Cardiac muscle cell (in vitro differentiated cells and primary cell): Measurements from ENCODE around the gene ZBTB40. TPM values are rescaled to one million over a fixed set of nuclear protein-coding genes. Genes with fewer than 3 reads are reported as not detected.

ENCODE experiments used
- DNase-seq, 2 donors: peaks; one replicate each; pipeline versions ENCODE4 v3.0.0 to v3.0.0-alpha.2; 2010 to 2017; ENCODE audit warnings: low read depth in 1 of 2, low spot score in 1 of 2
- H3K27ac ChIP-seq: fragments of 200-600 bp; sonication (generic); 2 replicates; pipeline ENCODE4 v1.5.1; 2016
- H3K27me3 ChIP-seq: fragments of 200-600 bp; sonication (generic); 2 replicates; pipeline ENCODE4 v1.6.0; 2016; ENCODE audit warnings: control low read depth
- H3K36me3 ChIP-seq: fragments of 200-600 bp; sonication (generic); 2 replicates; pipeline ENCODE4 v1.5.1; 2016; ENCODE audit warnings: control low read depth
- H3K4me1 ChIP-seq: fragments of 200-600 bp; sonication (generic); 2 replicates; pipeline ENCODE4 v1.8.1; 2017; ENCODE audit warnings: low read depth, mild to moderate bottlenecking, mixed run types
- H3K4me3 ChIP-seq: fragments of 200-600 bp; sonication (generic); 2 replicates; pipeline ENCODE4 v1.5.1; 2016; ENCODE audit warnings: mild to moderate bottlenecking
- H3K9me3 ChIP-seq: fragments of 200-600 bp; sonication (generic); 2 replicates; pipeline ENCODE4 v1.5.1; 2017; ENCODE audit warnings: low read depth, mild to moderate bottlenecking, control low read depth
- CTCF ChIP-seq: IDR thresholded peaks from 2 replicates; pipeline ENCODE4 v1.5.1; 2012; ENCODE audit warnings: low read depth, mild to moderate bottlenecking, low read length
- polyA plus RNA-seq: library from polyadenylated mRNA; unstranded; fragments of >200 nt; fragmentation: Nextera tagmentation; extraction: Ambion mirVana; gene quantifications from 2 replicates; pipeline ENCODE4 v1.2.1, GENCODE V29; 2016
- total RNA-seq: library from RNA; depleted of rRNA; stranded (reverse); fragments of >200 nt; gene quantifications from 2 replicates; pipeline ENCODE4 v1.2.3, GENCODE V29; 2016

The ZBTB40 gene
- total and polyA plus RNA-seq, 2 experiments from 2014 or later = 8.3 to 18.1 TPM

GRCh38 chr1:22457836-22458235, 6.2 kb downstream of the ZBTB40 start:
- no peak for DNase-seq
- no peaks in the 10 kb centered on the region for H3K36me3 ChIP-seq
- H3K27me3 ChIP-seq = no peaks in the 10 kb centered on the region
- no peaks in the 10 kb centered on the region for H3K9me3 ChIP-seq
- no peak for TF ChIP-seq CTCF
- H3K27ac ChIP-seq = no peak overlapping the region
- H3K4me3 ChIP-seq = no peak overlapping the region
- H3K4me1 ChIP-seq = peaks cover 20% of the 10 kb centered on the region

DNA sequence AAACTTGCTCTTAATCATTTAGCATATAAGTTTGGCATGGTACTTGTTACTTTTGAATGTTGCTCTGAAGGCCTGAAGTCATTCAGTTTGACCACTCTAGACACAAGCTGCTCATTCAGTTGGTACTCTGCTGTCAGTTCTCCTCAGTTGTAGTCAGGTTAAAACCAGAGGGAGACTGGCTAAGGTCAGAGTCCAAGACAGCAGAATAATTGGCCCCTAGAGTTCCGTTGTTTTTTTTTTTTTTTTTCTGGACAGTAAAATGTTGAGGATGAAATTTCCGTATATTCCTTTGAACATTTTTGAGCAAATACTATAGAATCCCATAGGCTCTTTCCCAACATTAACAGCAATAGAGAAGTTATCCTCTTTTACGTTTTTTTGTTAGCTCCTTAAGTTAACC, 9.4 kb downstream of the ZBTB40 start:
- TF ChIP-seq CTCF = no peak
- Histone ChIP-seq H3K27ac (no peak overlapping the region), H3K4me1 (no peaks in the 10 kb centered on the region), H3K27me3 (no peaks in the 10 kb centered on the region), H3K9me3 (no peaks in the 10 kb centered on the region), H3K4me3 (no peak overlapping the region), H3K36me3 (no peaks in the 10 kb centered on the region)
- DNase-seq = no peak

- Histone ChIP-seq H3K36me3 (no peaks in the 10 kb centered on the region), H3K27ac (no peak overlapping the region), H3K4me1 (no peaks in the 10 kb centered on the region), H3K27me3 (no peaks in the 10 kb centered on the region), H3K4me3 (no peak overlapping the region), H3K9me3 (no peaks in the 10 kb centered on the region)
- no peak for TF ChIP-seq CTCF
- no peak for DNase-seq
These were observed 10.3 kb downstream of the ZBTB40 start for GRCh38 chr1:22461678-22462527.

DNA sequence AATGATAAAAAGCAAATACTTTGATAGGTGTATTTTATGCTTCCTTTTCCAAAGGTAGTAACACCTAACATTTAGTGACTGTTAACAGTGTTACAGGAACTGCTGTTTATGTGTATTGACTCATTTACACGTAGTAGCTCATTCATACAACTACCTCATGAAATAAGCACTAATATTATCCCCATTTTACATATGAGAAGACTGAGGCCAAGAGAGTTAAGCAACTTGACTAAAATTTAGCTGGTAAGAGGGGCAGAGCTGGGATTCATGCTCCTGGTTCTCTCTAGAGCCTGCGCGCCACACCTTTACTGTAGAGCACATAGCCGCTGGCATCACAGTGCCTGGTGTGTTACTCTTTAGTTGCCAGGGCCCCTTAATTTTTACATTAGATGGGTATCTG, 11.3 kb downstream of the ZBTB40 start:
- DNase-seq = no peak
- no peak for TF ChIP-seq CTCF
- Histone ChIP-seq H3K4me1 (no peaks in the 10 kb centered on the region), H3K27me3 (no peaks in the 10 kb centered on the region), H3K36me3 (no peaks in the 10 kb centered on the region), H3K27ac (no peak overlapping the region), H3K4me3 (no peak overlapping the region), H3K9me3 (no peaks in the 10 kb centered on the region)

DNA sequence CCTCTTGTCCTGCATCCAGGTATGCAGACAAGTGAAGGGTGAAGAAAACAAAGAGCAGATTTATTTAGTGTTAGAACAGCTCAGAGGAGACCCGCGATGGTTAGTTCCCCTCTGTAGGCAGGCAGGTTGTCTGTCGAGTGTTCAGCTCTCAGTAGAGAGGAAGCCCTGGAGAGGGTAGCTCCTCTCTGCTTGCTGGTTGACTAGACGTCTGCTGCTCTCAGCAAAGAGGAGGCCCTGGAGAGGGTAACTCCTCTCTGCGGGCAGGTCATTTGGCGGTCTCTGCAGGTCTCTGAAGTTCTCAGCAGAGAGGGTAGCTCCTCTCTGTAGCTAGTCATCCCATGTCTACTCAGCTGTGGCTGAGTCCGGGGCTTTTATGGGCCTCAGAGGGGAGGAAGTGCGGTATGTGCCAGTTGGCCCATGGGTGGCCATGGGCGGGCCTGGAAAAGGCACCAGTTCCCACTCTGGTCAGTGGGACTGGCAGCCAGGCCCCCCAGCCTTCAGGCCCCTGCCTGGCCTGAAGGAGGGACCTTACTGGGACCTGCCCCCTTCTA, 13.4 kb downstream of the ZBTB40 start:
- no peak for TF ChIP-seq CTCF
- no peak for DNase-seq
- H3K27ac ChIP-seq = no peak overlapping the region
- no peaks in the 10 kb centered on the region for H3K4me1 ChIP-seq
- H3K36me3 ChIP-seq = no peaks in the 10 kb centered on the region
- H3K9me3 ChIP-seq = no peaks in the 10 kb centered on the region
- no peak overlapping the region for H3K4me3 ChIP-seq
- H3K27me3 ChIP-seq = no peaks in the 10 kb centered on the region
